ENCODE data around the gene TOR4A.

TOR4A gene

GRCh38 chr9:137277329-137278041 lies at the start of gene TOR4A:
TOR4A (plus strand) TSS chr9:137277726; CDS start chr9:137278690, 964 bp downstream.
- peaks cover 20% of the 10 kb centered on the region for H3K27me3 ChIP-seq (ENCODE audit: control insufficient read depth, insufficient read depth, low read length)
- H3K9me3 ChIP-seq (ENCODE audit: control insufficient read depth, insufficient read depth, low read length): no peaks in the 10 kb centered on the region
- peaks cover 19% of the 10 kb centered on the region for H3K4me1 ChIP-seq (ENCODE audit: control insufficient read depth, insufficient read depth, low read length)
- H3K4me3 ChIP-seq (ENCODE audit: low read depth, low read length): peak within 1 kb of the TSS; percentile 54
- H3K9ac ChIP-seq (ENCODE audit: low read depth, low read length): peak within 1 kb of the TSS; percentile 20; the same call in 1 of the 2 replicates
- H3K36me3 ChIP-seq (ENCODE audit: control insufficient read depth, insufficient read depth, low read length): peaks cover 11% of the 10 kb centered on the region
- peak within 1 kb of the TSS; percentile 91 for H3K27ac ChIP-seq (ENCODE audit: low read depth, low read length)

- Histone ChIP-seq H3K4me1 (ENCODE audit: control insufficient read depth, insufficient read depth, low read length) (peaks cover 3% of the 10 kb centered on the region; the same call in 1 of the 2 replicates), H3K27me3 (ENCODE audit: control insufficient read depth, insufficient read depth, low read length) (no peaks in the 10 kb centered on the region), H3K27ac (ENCODE audit: low read depth, low read length) (no peak overlapping the region), H3K4me3 (ENCODE audit: low read depth, low read length) (no peak overlapping the region), H3K9me3 (ENCODE audit: control insufficient read depth, insufficient read depth, low read length) (no peaks in the 10 kb centered on the region), H3K36me3 (ENCODE audit: control insufficient read depth, insufficient read depth, low read length) (no peaks in the 10 kb centered on the region), H3K9ac (ENCODE audit: low read depth, low read length) (no peak overlapping the region)
Observed at GRCh38 chr9:137227853-137228505, 49.5 kb upstream of the TOR4A start.

GRCh38 chr9:137228506-137228967 lies 49.0 kb upstream of the TOR4A start:
- no peaks in the 10 kb centered on the region for H3K36me3 ChIP-seq (ENCODE audit: control insufficient read depth, insufficient read depth, low read length)
- H3K9me3 ChIP-seq (ENCODE audit: control insufficient read depth, insufficient read depth, low read length): no peaks in the 10 kb centered on the region
- no peaks in the 10 kb centered on the region for H3K27me3 ChIP-seq (ENCODE audit: control insufficient read depth, insufficient read depth, low read length)
- H3K27ac ChIP-seq (ENCODE audit: low read depth, low read length): no peak overlapping the region
- H3K9ac ChIP-seq (ENCODE audit: low read depth, low read length): no peak overlapping the region
- H3K4me3 ChIP-seq (ENCODE audit: low read depth, low read length): no peak overlapping the region
- H3K4me1 ChIP-seq (ENCODE audit: control insufficient read depth, insufficient read depth, low read length): peaks cover 3% of the 10 kb centered on the region; the same call in 1 of the 2 replicates

GRCh38 chr9:137228968-137229896 lies 48.3 kb upstream of the TOR4A start:
- Histone ChIP-seq H3K4me1 (ENCODE audit: control insufficient read depth, insufficient read depth, low read length) (no peaks in the 10 kb centered on the region), H3K9ac (ENCODE audit: low read depth, low read length) (no peak overlapping the region), H3K27me3 (ENCODE audit: control insufficient read depth, insufficient read depth, low read length) (no peaks in the 10 kb centered on the region), H3K9me3 (ENCODE audit: control insufficient read depth, insufficient read depth, low read length) (no peaks in the 10 kb centered on the region), H3K36me3 (ENCODE audit: control insufficient read depth, insufficient read depth, low read length) (no peaks in the 10 kb centered on the region), H3K27ac (ENCODE audit: low read depth, low read length) (no peak overlapping the region), H3K4me3 (ENCODE audit: low read depth, low read length) (no peak overlapping the region)

- Histone ChIP-seq H3K4me3 (ENCODE audit: low read depth, low read length) (no peak overlapping the region), H3K27ac (ENCODE audit: low read depth, low read length) (no peak overlapping the region), H3K9me3 (ENCODE audit: control insufficient read depth, insufficient read depth, low read length) (no peaks in the 10 kb centered on the region), H3K36me3 (ENCODE audit: control insufficient read depth, insufficient read depth, low read length) (no peaks in the 10 kb centered on the region), H3K27me3 (ENCODE audit: control insufficient read depth, insufficient read depth, low read length) (no peaks in the 10 kb centered on the region), H3K9ac (ENCODE audit: low read depth, low read length) (no peak overlapping the region), H3K4me1 (ENCODE audit: control insufficient read depth, insufficient read depth, low read length) (no peaks in the 10 kb centered on the region)
Observed at GRCh38 chr9:137229903-137230704, 47.4 kb upstream of the TOR4A start.

- no peak within 1 kb of the TSS for H3K4me3 ChIP-seq (ENCODE audit: low read depth, low read length)
- H3K27me3 ChIP-seq (ENCODE audit: control insufficient read depth, insufficient read depth, low read length): no peaks in the 10 kb centered on the region
- no peak within 1 kb of the TSS for H3K9ac ChIP-seq (ENCODE audit: low read depth, low read length)
- no peak within 1 kb of the TSS for H3K27ac ChIP-seq (ENCODE audit: low read depth, low read length)
- no peaks in the 10 kb centered on the region for H3K4me1 ChIP-seq (ENCODE audit: control insufficient read depth, insufficient read depth, low read length)
- no peaks in the 10 kb centered on the region for H3K36me3 ChIP-seq (ENCODE audit: control insufficient read depth, insufficient read depth, low read length)
- no peaks in the 10 kb centered on the region for H3K9me3 ChIP-seq (ENCODE audit: control insufficient read depth, insufficient read depth, low read length)
Observed at GRCh38 chr9:137230705-137231371, 46.7 kb upstream of the TOR4A start, which contains the start of gene SLC34A3. SLC34A3 (plus strand) TSS chr9:137230901; CDS start chr9:137231703, 802 bp downstream.

GRCh38 chr9:137231372-137232039 lies 46.0 kb upstream of the TOR4A start:
- Histone ChIP-seq H3K27ac (ENCODE audit: low read depth, low read length) (no peak overlapping the region), H3K9me3 (ENCODE audit: control insufficient read depth, insufficient read depth, low read length) (no peaks in the 10 kb centered on the region), H3K4me1 (ENCODE audit: control insufficient read depth, insufficient read depth, low read length) (no peaks in the 10 kb centered on the region)

GRCh38 chr9:137232101-137232500 lies 45.4 kb upstream of the TOR4A start:
- no peak overlapping the region for H3K27ac ChIP-seq (ENCODE audit: low read depth, low read length)
- H3K9ac ChIP-seq (ENCODE audit: low read depth, low read length): no peak overlapping the region
- no peaks in the 10 kb centered on the region for H3K36me3 ChIP-seq (ENCODE audit: control insufficient read depth, insufficient read depth, low read length)
- no peaks in the 10 kb centered on the region for H3K4me1 ChIP-seq (ENCODE audit: control insufficient read depth, insufficient read depth, low read length)
- no peaks in the 10 kb centered on the region for H3K27me3 ChIP-seq (ENCODE audit: control insufficient read depth, insufficient read depth, low read length)
- no peaks in the 10 kb centered on the region for H3K9me3 ChIP-seq (ENCODE audit: control insufficient read depth, insufficient read depth, low read length)
- H3K4me3 ChIP-seq (ENCODE audit: low read depth, low read length): no peak overlapping the region

More at GRCh38 chr9:137231372-137232039, 46.0 kb upstream of the TOR4A start:
- Histone ChIP-seq H3K9ac (ENCODE audit: low read depth, low read length) (no peak overlapping the region), H3K36me3 (ENCODE audit: control insufficient read depth, insufficient read depth, low read length) (no peaks in the 10 kb centered on the region), H3K27me3 (ENCODE audit: control insufficient read depth, insufficient read depth, low read length) (no peaks in the 10 kb centered on the region), H3K4me3 (ENCODE audit: low read depth, low read length) (no peak overlapping the region)

GRCh38 chr9:137232510-137232909 lies 45.0 kb upstream of the TOR4A start:
- H3K27ac ChIP-seq (ENCODE audit: low read depth, low read length): no peak overlapping the region
- no peaks in the 10 kb centered on the region for H3K4me1 ChIP-seq (ENCODE audit: control insufficient read depth, insufficient read depth, low read length)
- H3K36me3 ChIP-seq (ENCODE audit: control insufficient read depth, insufficient read depth, low read length): no peaks in the 10 kb centered on the region
- H3K9ac ChIP-seq (ENCODE audit: low read depth, low read length): no peak overlapping the region
- no peaks in the 10 kb centered on the region for H3K9me3 ChIP-seq (ENCODE audit: control insufficient read depth, insufficient read depth, low read length)
- no peak overlapping the region for H3K4me3 ChIP-seq (ENCODE audit: low read depth, low read length)
- H3K27me3 ChIP-seq (ENCODE audit: control insufficient read depth, insufficient read depth, low read length): no peaks in the 10 kb centered on the region
